Activated T-cell treated with anti-CD3 and anti-CD28 coated beads for 1 hour (primary cell): Measurements from ENCODE around the gene S100A16.
"Not testable (repeated sequence)": the region's sequence is repeated elsewhere in the genome, so short reads cannot be mapped to it uniquely, and the experiment has no call there.

ENCODE experiments used
- DNase-seq: peaks from one replicate; pipeline ENCODE4 v3.0.0-alpha.2; 2020; ENCODE audit warnings: low read depth

S100A16 gene

GRCh38 chr1:153612755-153613331 is at the start of gene S100A16:
S100A16 (minus strand) TSS chr1:153613137; CDS start chr1:153608151, 4,986 bp downstream.
- no peak for DNase-seq

GRCh38 chr1:153662269-153662668 is 49.3 kb upstream of the S100A16 start:
- no peak for DNase-seq

GRCh38 chr1:153661111-153661708 is 48.3 kb upstream of the S100A16 start:
- no peak for DNase-seq

GRCh38 chr1:153659656-153660055 is 46.7 kb upstream of the S100A16 start:
- no peak for DNase-seq

- DNase-seq, result no peak
Measured at GRCh38 chr1:153659175-153659534, 46.2 kb upstream of the S100A16 start.

GRCh38 chr1:153658400-153659174 is 45.6 kb upstream of the S100A16 start, which contains the start of gene SNAPIN:
SNAPIN (plus strand) TSS chr1:153658703; CDS start chr1:153658744, 41 bp downstream.
- peak; percentile 79 for DNase-seq

GRCh38 chr1:153655333-153655732 is 42.4 kb upstream of the S100A16 start:
- no peak for DNase-seq

GRCh38 chr1:153652805-153653500 is 40.0 kb upstream of the S100A16 start:
- DNase-seq, result no peak

- DNase-seq, result no peak
Measured at GRCh38 chr1:153651771-153652170, 38.8 kb upstream of the S100A16 start.

GRCh38 chr1:153649863-153650235 is 36.9 kb upstream of the S100A16 start:
- DNase-seq, result no peak

GRCh38 chr1:153649137-153649862 is 36.4 kb upstream of the S100A16 start:
- no peak for DNase-seq

GRCh38 chr1:153648000-153648643 is 35.2 kb upstream of the S100A16 start:
- DNase-seq, result no peak

GRCh38 chr1:153647346-153647714 is 34.4 kb upstream of the S100A16 start:
- DNase-seq, result no peak

- no peak for DNase-seq
Measured at GRCh38 chr1:153646672-153647345, 33.9 kb upstream of the S100A16 start.

- no peak for DNase-seq
Measured at GRCh38 chr1:153643816-153644215, 30.9 kb upstream of the S100A16 start.

- DNase-seq, result no peak
Measured at GRCh38 chr1:153643100-153643499, 30.2 kb upstream of the S100A16 start.

GRCh38 chr1:153642161-153642560 is 29.2 kb upstream of the S100A16 start:
- DNase-seq, result no peak

- DNase-seq, result no peak
Measured at GRCh38 chr1:153640861-153641260, 27.9 kb upstream of the S100A16 start.

GRCh38 chr1:153640213-153640612 is 27.3 kb upstream of the S100A16 start:
- DNase-seq, result not testable (repeated sequence)

GRCh38 chr1:153639280-153639679 is 26.3 kb upstream of the S100A16 start:
- DNase-seq, result no peak

- no peak for DNase-seq
Measured at GRCh38 chr1:153638261-153638660, 25.3 kb upstream of the S100A16 start.
